HepG2 (cell line): ENCODE results near the gene MGAT2. TPM values are rescaled to one million over a fixed set of nuclear protein-coding genes. Genes with fewer than 3 reads are reported as not detected.

ENCODE experiments used
- ELF1 ChIP-seq: sonication (generic); formaldehyde crosslinking; IDR thresholded peaks from 2 replicates; pipeline ENCODE4 v1.4.0; 2020; ENCODE audit warnings: missing genetic modification reagents
- GFI1 ChIP-seq: sonication (generic); formaldehyde crosslinking; IDR thresholded peaks from 2 replicates; pipeline ENCODE4 v1.5.0; 2020; ENCODE audit warnings: missing genetic modification reagents, mild to moderate bottlenecking, borderline replicate concordance
- HNF4G ChIP-seq, 2 experiments: sonication (generic) in 1 of 2; formaldehyde crosslinking in 1 of 2; IDR thresholded peaks; 2 replicates each; pipeline versions ENCODE4 v1.4.0 to v1.6.1; 2011 to 2020; ENCODE audit warnings: borderline replicate concordance in 2 of 2, low read depth in 2 of 2, mild to moderate bottlenecking in 2 of 2, low read length in 1 of 2, missing genetic modification reagents in 1 of 2, moderate library complexity in 1 of 2
- HOXA7 ChIP-seq: sonication (generic); formaldehyde crosslinking; IDR thresholded peaks from 2 replicates; pipeline ENCODE4 v1.8.1; 2022; ENCODE audit warnings: mild to moderate bottlenecking, missing genetic modification reagents, moderate library complexity
- MEF2D ChIP-seq: sonication (generic); formaldehyde crosslinking; IDR thresholded peaks from 2 replicates; pipeline ENCODE4 v1.5.1; 2020; ENCODE audit warnings: mild to moderate bottlenecking, missing genetic modification reagents
- NR2F6 ChIP-seq, 2 experiments: IDR thresholded peaks; 2 replicates each; pipeline ENCODE4 v1.6.1; 2016; ENCODE audit warnings: antibody characterized with exemption in 1 of 2, mild to moderate bottlenecking in 1 of 2
- RXRB ChIP-seq: IDR thresholded peaks from 2 replicates; pipeline ENCODE4 v1.6.1; 2016; ENCODE audit warnings: borderline replicate concordance, missing genetic modification reagents, missing compliant biosample characterization
- TCF12 ChIP-seq, 2 experiments: fragments of 450-650 bp in 1 of 2; sonication (generic) in 1 of 2; formaldehyde crosslinking in 1 of 2; IDR thresholded peaks; 2 replicates each; pipeline versions ENCODE4 v1.6.1 to v1.8.0; 2017 to 2022; ENCODE audit warnings: antibody characterized with exemption in 1 of 2, mild to moderate bottlenecking in 1 of 2, missing genetic modification reagents in 1 of 2, moderate library complexity in 1 of 2
- TCF7 ChIP-seq: sonication (generic); IDR thresholded peaks from 2 replicates; pipeline ENCODE4 v1.6.1; 2016; ENCODE audit warnings: antibody characterized with exemption, low read depth
- TOE1 ChIP-seq: sonication (generic); formaldehyde crosslinking; IDR thresholded peaks from 2 replicates; pipeline ENCODE4 v1.4.0; 2020; ENCODE audit warnings: mild to moderate bottlenecking, missing genetic modification reagents
- ZMYM3 ChIP-seq: sonication (generic); formaldehyde crosslinking; IDR thresholded peaks from 2 replicates; pipeline ENCODE4 v1.5.1; 2020; ENCODE audit warnings: mild to moderate bottlenecking, missing genetic modification reagents
- ZNF292 ChIP-seq: sonication (generic); formaldehyde crosslinking; IDR thresholded peaks from 2 replicates; pipeline ENCODE4 v1.8.1; 2022; ENCODE audit warnings: mild to moderate bottlenecking, low read depth, missing genetic modification reagents, borderline replicate concordance
- ZNF605 ChIP-seq: sonication (generic); formaldehyde crosslinking; IDR thresholded peaks from 2 replicates; pipeline ENCODE4 v1.8.0; 2022; ENCODE audit warnings: mild to moderate bottlenecking, missing genetic modification reagents
- ZNF614 ChIP-seq: IDR thresholded peaks from 2 replicates; pipeline ENCODE4 v1.6.1; 2018; ENCODE audit warnings: missing biosample characterization, missing genetic modification reagents, inconsistent platforms, borderline replicate concordance
- ZNF713 ChIP-seq: sonication (generic); formaldehyde crosslinking; IDR thresholded peaks from 2 replicates; pipeline ENCODE4 v1.4.0; 2020; ENCODE audit warnings: mild to moderate bottlenecking, missing genetic modification reagents
- ZNF737 ChIP-seq: sonication (generic); formaldehyde crosslinking; IDR thresholded peaks from 2 replicates; pipeline ENCODE4 v1.5.0; 2020; ENCODE audit warnings: missing genetic modification reagents, mild to moderate bottlenecking, borderline replicate concordance
- ZNF788 ChIP-seq: sonication (generic); formaldehyde crosslinking; IDR thresholded peaks from 2 replicates; pipeline ENCODE4 v1.5.0; 2020; ENCODE audit warnings: mild to moderate bottlenecking, missing genetic modification reagents, borderline replicate concordance
- ZNF792 ChIP-seq: IDR thresholded peaks from 2 replicates; pipeline ENCODE4 v1.6.1; 2016
- polyA plus RNA-seq, 8 experiments: library from polyadenylated mRNA; depleted of rRNA in 3 of 8; stranded (reverse) in 7 of 8; unstranded in 1 of 8; fragments of >200 nt; fragmentation: Illumina TruSeq in 4 of 8; extraction: Trizol in 4 of 8; gene quantifications; 2 replicates each; pipeline versions ENCODE4 v1.2.1 to v1.2.3, GENCODE V29; 2011 to 2016; ENCODE audit warnings: low read depth in 4 of 8, missing spikeins in 1 of 8, mixed read lengths in 1 of 8; ENCODE audit not compliant: insufficient read depth in 1 of 8
- total RNA-seq, 5 experiments: library from RNA; depleted of rRNA; stranded (reverse); fragments of >200 nt; fragmentation: Illumina TruSeq; extraction: Trizol; gene quantifications; 2 replicates each; pipeline ENCODE4 v1.2.3, GENCODE V29; 2016; ENCODE audit warnings: low read depth in 1 of 5
- TF ChIP-seq, protein P1 (sequence below): sonication (generic); formaldehyde crosslinking; IDR thresholded peaks from 2 replicates; pipeline ENCODE4 v1.5.0; 2020; ENCODE audit warnings: missing genetic modification reagents
- TF ChIP-seq, protein P2 (sequence below): sonication (generic); formaldehyde crosslinking; IDR thresholded peaks from 2 replicates; pipeline ENCODE4 v1.4.0; 2020; ENCODE audit warnings: missing genetic modification reagents, mild to moderate bottlenecking, borderline replicate concordance
- TF ChIP-seq, protein P3 (sequence below): sonication (generic); formaldehyde crosslinking; IDR thresholded peaks from 2 replicates; pipeline ENCODE4 v1.9.0; 2021; ENCODE audit warnings: missing genetic modification reagents, mild to moderate bottlenecking, borderline replicate concordance
- TF ChIP-seq, protein P4 (sequence below): sonication (generic); formaldehyde crosslinking; IDR thresholded peaks from 2 replicates; pipeline ENCODE4 v1.4.0; 2020; ENCODE audit warnings: missing genetic modification reagents, low read depth, mild to moderate bottlenecking, borderline replicate concordance

Gene MGAT2
- total and polyA plus RNA-seq, 2 of the 13 experiments (the other 11 are each of a cell fraction or from before 2014, with no cell fraction given): 12.9 to 51.9 TPM

DNA sequence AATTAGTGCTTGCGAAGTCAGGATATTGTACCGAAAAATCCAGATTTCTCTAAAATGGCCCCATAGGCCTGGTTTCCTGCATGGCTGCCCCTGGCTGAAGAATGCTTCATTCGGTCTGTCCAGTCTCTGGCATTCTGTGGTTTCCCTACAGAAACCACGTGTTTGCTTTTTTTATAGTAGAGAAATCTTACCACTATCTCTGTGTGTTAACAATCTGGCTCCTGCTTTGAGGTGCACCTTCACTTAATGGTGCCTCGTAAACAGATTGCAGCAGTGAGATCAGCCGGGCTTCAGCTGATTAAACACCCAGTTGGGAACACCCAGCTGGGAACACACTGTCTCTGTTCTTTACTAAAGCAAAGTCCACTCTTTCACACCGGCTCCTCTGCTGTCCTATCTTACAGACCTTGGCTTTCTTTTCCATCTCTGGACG lies 21.1 kb downstream of the MGAT2 start (continued):
- no peak for TF ChIP-seq ZNF713
- no peak for TF ChIP-seq ELF1 (CRISPR knock-in tag)
- TF ChIP-seq ZNF292: peak; percentile 96
- TF ChIP-seq MEF2D: 0 out of 2 replicates have a peak, but pooled peaks have one; percentile 42
- TF ChIP-seq TCF12 (IDR thresholded peaks at IDR 0.05): no peak
- peak; percentile 87; the same call in 1 of the 2 replicates for TF ChIP-seq TCF12 (CRISPR knock-in tag; IDR thresholded peaks at IDR 0.05)
- peak; percentile 72; the same call in 1 of the 2 replicates for TF ChIP-seq ZNF788
- TF ChIP-seq RXRB (CRISPR knock-in tag): peak; percentile 71
- TF ChIP-seq, protein P1, sequence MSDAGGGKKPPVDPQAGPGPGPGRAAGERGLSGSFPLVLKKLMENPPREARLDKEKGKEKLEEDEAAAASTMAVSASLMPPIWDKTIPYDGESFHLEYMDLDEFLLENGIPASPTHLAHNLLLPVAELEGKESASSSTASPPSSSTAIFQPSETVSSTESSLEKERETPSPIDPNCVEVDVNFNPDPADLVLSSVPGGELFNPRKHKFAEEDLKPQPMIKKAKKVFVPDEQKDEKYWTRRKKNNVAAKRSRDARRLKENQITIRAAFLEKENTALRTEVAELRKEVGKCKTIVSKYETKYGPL (CRISPR knock-in tag): no peak
- peak; percentile 88 for TF ChIP-seq GFI1 (CRISPR knock-in tag)
- TF ChIP-seq ZMYM3: peak; percentile 93
- TF ChIP-seq, protein P2, sequence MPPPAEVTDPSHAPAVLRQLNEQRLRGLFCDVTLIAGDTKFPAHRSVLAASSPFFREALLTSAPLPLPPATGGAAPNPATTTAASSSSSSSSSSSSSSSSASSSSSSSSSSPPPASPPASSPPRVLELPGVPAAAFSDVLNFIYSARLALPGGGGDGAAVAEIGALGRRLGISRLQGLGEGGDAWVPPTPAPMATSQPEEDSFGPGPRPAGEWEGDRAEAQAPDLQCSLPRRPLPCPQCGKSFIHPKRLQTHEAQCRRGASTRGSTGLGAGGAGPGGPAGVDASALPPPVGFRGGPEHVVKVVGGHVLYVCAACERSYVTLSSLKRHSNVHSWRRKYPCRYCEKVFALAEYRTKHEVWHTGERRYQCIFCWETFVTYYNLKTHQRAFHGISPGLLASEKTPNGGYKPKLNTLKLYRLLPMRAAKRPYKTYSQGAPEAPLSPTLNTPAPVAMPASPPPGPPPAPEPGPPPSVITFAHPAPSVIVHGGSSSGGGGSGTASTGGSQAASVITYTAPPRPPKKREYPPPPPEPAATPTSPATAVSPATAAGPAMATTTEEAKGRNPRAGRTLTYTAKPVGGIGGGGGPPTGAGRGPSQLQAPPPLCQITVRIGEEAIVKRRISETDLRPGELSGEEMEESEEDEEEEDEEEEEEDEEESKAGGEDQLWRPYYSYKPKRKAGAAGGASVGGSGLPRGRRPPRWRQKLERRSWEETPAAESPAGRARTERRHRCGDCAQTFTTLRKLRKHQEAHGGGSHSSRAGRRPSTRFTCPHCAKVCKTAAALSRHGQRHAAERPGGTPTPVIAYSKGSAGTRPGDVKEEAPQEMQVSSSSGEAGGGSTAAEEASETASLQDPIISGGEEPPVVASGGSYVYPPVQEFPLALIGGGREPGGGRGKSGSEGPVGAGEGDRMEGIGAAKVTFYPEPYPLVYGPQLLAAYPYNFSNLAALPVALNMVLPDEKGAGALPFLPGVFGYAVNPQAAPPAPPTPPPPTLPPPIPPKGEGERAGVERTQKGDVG (CRISPR knock-in tag): no peak; the same call in 1 of the 2 replicates
- peak; percentile 67 for TF ChIP-seq TCF7
- peak; percentile 82; the same call in 1 of the 2 replicates for TF ChIP-seq ZNF614 (CRISPR knock-in tag)
- TF ChIP-seq ZNF792 (CRISPR knock-in tag): peak; percentile 76; the same call in 1 of the 2 replicates
- no peak for TF ChIP-seq HOXA7 (CRISPR knock-in tag)
- TF ChIP-seq, protein P3, sequence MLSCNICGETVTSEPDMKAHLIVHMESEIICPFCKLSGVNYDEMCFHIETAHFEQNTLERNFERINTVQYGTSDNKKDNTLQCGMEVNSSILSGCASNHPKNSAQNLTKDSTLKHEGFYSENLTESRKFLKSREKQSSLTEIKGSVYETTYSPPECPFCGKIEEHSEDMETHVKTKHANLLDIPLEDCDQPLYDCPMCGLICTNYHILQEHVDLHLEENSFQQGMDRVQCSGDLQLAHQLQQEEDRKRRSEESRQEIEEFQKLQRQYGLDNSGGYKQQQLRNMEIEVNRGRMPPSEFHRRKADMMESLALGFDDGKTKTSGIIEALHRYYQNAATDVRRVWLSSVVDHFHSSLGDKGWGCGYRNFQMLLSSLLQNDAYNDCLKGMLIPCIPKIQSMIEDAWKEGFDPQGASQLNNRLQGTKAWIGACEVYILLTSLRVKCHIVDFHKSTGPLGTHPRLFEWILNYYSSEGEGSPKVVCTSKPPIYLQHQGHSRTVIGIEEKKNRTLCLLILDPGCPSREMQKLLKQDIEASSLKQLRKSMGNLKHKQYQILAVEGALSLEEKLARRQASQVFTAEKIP (CRISPR knock-in tag): no peak
- no peak for TF ChIP-seq ZNF737 (CRISPR knock-in tag)
- TF ChIP-seq TOE1 (CRISPR knock-in tag): 0 out of 2 replicates have a peak, but pooled peaks have one; percentile 48
- peak; percentile 82 for TF ChIP-seq ZNF605 (CRISPR knock-in tag)
- TF ChIP-seq, protein P4, sequence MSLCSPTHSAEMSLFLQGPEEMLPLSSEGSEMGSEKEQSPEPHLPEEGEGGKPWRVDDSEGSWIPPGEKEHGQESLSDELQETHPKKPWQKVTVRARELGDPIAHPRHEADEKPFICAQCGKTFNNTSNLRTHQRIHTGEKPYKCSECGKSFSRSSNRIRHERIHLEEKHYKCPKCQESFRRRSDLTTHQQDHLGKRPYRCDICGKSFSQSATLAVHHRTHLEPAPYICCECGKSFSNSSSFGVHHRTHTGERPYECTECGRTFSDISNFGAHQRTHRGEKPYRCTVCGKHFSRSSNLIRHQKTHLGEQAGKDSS (CRISPR knock-in tag): no peak
- TF ChIP-seq NR2F6 (IDR thresholded peaks at IDR 0.05): peak; percentile 68; the same call in 1 of the 2 replicates
- peak; percentile 72 for TF ChIP-seq NR2F6 (CRISPR knock-in tag; IDR thresholded peaks at IDR 0.05)
- TF ChIP-seq HNF4G (IDR thresholded peaks at IDR 0.05; ENCODE audit: borderline replicate concordance, low read depth, low read length): peak; percentile 94
- TF ChIP-seq HNF4G (CRISPR knock-in tag; IDR thresholded peaks at IDR 0.05; ENCODE audit: borderline replicate concordance, low read depth): peak; percentile 87; the same call in 1 of the 2 replicates
